Activated CD8-positive, alpha-beta T cell treated with anti-CD3 and anti-CD28 coated beads for 36 hours (primary cell): ENCODE data around the gene SRL. TPM values are rescaled to one million over a fixed set of nuclear protein-coding genes. Genes with fewer than 3 reads are reported as not detected.
A peak's percentile ranks its signal among the peaks of the same experiment; 100 is the strongest.

Experiments used
- ATAC-seq: fragments of 200-7000 bp; cut with Tn5 transposase; one replicate; pipeline ENCODE4 v1.10.0; 2021; ENCODE audit warnings: mild to moderate bottlenecking, moderate library complexity
- CTCF ChIA-PET: fragments of 350-600 bp; sonication (Branson Sonifier 250); formaldehyde crosslinking; loops from one replicate; lab custom pipeline; 2021; ENCODE audit warnings: antibody characterized with exemption; lab: Charles Lee
- POLR2A ChIA-PET: fragments of 350-600 bp; sonication (Branson Sonifier 250); formaldehyde crosslinking; loops from one replicate; lab custom pipeline; 2021; ENCODE audit warnings: antibody characterized with exemption; lab: Charles Lee
- DNase-seq: peaks from one replicate; pipeline ENCODE4 v3.0.0-alpha.2; 2020
- H3K27ac Mint-ChIP-seq: one replicate; pipeline ENCODE4 v1.8.0; 2021; ENCODE audit warnings: mild to moderate bottlenecking, mixed read lengths
- H3K27me3 Mint-ChIP-seq: one replicate; pipeline ENCODE4 v1.8.0; 2021; ENCODE audit warnings: mixed read lengths
- H3K36me3 Mint-ChIP-seq: one replicate; pipeline ENCODE4 v1.8.0; 2021; ENCODE audit warnings: low read depth, mixed read lengths
- H3K4me1 Mint-ChIP-seq: one replicate; pipeline ENCODE4 v1.8.0; 2021; ENCODE audit warnings: low read depth, mixed read lengths
- H3K4me3 Mint-ChIP-seq: one replicate; pipeline ENCODE4 v1.8.0; 2021; ENCODE audit warnings: mild to moderate bottlenecking, moderate library complexity, mixed read lengths
- H3K9me3 Mint-ChIP-seq: one replicate; pipeline ENCODE4 v1.8.0; 2021; ENCODE audit warnings: mixed read lengths
- CTCF ChIP-seq: fragments of 200-600 bp; IDR thresholded peaks from one replicate; pipeline ENCODE4 v1.8.0; 2022; ENCODE audit warnings: antibody characterized with exemption, mild to moderate bottlenecking
- intact Hi-C: fragments of 100-400 bp; cut with micrococcal nuclease; formaldehyde crosslinking; loops from one replicate; pipeline ENCODE4 v1.10.0; 2022
- total RNA-seq, 2 experiments: library from RNA; stranded (reverse); gene quantifications; one replicate each; pipeline ENCODE4 v1.2.3, GENCODE V29; 2021

SRL gene
- total RNA-seq, 2 experiments from 2014 or later = not detected

GRCh38 chr16:4182581-4183236 is 59.2 kb downstream of the SRL start:
- Mint-ChIP-seq H3K4me1 (peaks cover 7% of the 10 kb centered on the region), H3K4me3 (peak overlapping the region; percentile 78), H3K27ac (peak overlapping the region; percentile 80), H3K27me3 (peaks cover 3% of the 10 kb centered on the region), H3K36me3 (no peaks in the 10 kb centered on the region), H3K9me3 (no peaks in the 10 kb centered on the region)
- ChIA-PET POLR2A (no interaction called here), CTCF (interaction anchor here (2.5 kb wide), 1 partner anchor 71 kb away, joined by 12 read pairs; no protein-coding TSS in a partner anchor)
- peak; percentile 4 for ATAC-seq
- intact Hi-C loops = no loop called here
- DNase-seq = no peak
- no peak for TF ChIP-seq CTCF

- TF ChIP-seq CTCF = no peak
- peaks cover 6% of the 10 kb centered on the region for H3K27me3 Mint-ChIP-seq
Observed at GRCh38 chr16:4180511-4180910, 61.4 kb downstream of the SRL start.

GRCh38 chr16:4179763-4180260 is 62.1 kb downstream of the SRL start:
- H3K27ac Mint-ChIP-seq = no peak overlapping the region
- no peak overlapping the region for H3K4me3 Mint-ChIP-seq
- no peaks in the 10 kb centered on the region for H3K36me3 Mint-ChIP-seq
- ChIA-PET CTCF (interaction anchor here (0.8 to 1.4 kb wide), 2 partner anchors 12 to 74 kb away, joined by 3 to 4 read pairs; no protein-coding TSS in a partner anchor), POLR2A (interaction anchor here (1.1 kb wide), 1 partner anchor 32 kb away, joined by 3 read pairs; no protein-coding TSS in a partner anchor)
- intact Hi-C loops = no loop called here
- H3K4me1 Mint-ChIP-seq = peaks cover 6% of the 10 kb centered on the region
- no peaks in the 10 kb centered on the region for H3K9me3 Mint-ChIP-seq
- peaks cover 6% of the 10 kb centered on the region for H3K27me3 Mint-ChIP-seq
- ATAC-seq (no peak), DNase-seq (no peak)
- no peak for TF ChIP-seq CTCF

More at GRCh38 chr16:4180511-4180910, 61.4 kb downstream of the SRL start:
- ATAC-seq (no peak), DNase-seq (no peak)
- Mint-ChIP-seq H3K36me3 (no peaks in the 10 kb centered on the region), H3K27ac (no peak overlapping the region), H3K4me3 (no peak overlapping the region), H3K4me1 (peaks cover 7% of the 10 kb centered on the region), H3K9me3 (no peaks in the 10 kb centered on the region)
- ChIA-PET POLR2A (interaction anchor here (1.1 kb wide), 1 partner anchor 33 kb away, joined by 3 read pairs; no protein-coding TSS in a partner anchor), CTCF (interaction anchor here (1.4 kb wide), 1 partner anchor 13 kb away, joined by 3 read pairs; no protein-coding TSS in a partner anchor)
- intact Hi-C loops = no loop called here

GRCh38 chr16:4179020-4179419 is 62.9 kb downstream of the SRL start:
- intact Hi-C loops = no loop called here
- Mint-ChIP-seq H3K27ac (no peak overlapping the region), H3K27me3 (peaks cover 3% of the 10 kb centered on the region), H3K4me3 (no peak overlapping the region), H3K4me1 (peaks cover 4% of the 10 kb centered on the region), H3K9me3 (no peaks in the 10 kb centered on the region), H3K36me3 (no peaks in the 10 kb centered on the region)
- no peak for DNase-seq
- ChIA-PET POLR2A (no interaction called here), CTCF (interaction anchor here (1.4 kb wide), 1 partner anchor 11 kb away, joined by 3 read pairs; no protein-coding TSS in a partner anchor)
- TF ChIP-seq CTCF = no peak
- ATAC-seq = no peak

GRCh38 chr16:4178468-4179010 is 63.3 kb downstream of the SRL start:
- Mint-ChIP-seq H3K27ac (no peak overlapping the region), H3K4me1 (peaks cover 4% of the 10 kb centered on the region), H3K4me3 (no peak overlapping the region), H3K27me3 (peaks cover 3% of the 10 kb centered on the region), H3K36me3 (no peaks in the 10 kb centered on the region), H3K9me3 (no peaks in the 10 kb centered on the region)
- intact Hi-C loops = no loop called here
- POLR2A ChIA-PET = no interaction called here
- TF ChIP-seq CTCF = no peak
- DNase-seq = no peak
- ATAC-seq = no peak
- CTCF ChIA-PET = no interaction called here
